ENCODE measurements around the gene MBD3.

DNA sequence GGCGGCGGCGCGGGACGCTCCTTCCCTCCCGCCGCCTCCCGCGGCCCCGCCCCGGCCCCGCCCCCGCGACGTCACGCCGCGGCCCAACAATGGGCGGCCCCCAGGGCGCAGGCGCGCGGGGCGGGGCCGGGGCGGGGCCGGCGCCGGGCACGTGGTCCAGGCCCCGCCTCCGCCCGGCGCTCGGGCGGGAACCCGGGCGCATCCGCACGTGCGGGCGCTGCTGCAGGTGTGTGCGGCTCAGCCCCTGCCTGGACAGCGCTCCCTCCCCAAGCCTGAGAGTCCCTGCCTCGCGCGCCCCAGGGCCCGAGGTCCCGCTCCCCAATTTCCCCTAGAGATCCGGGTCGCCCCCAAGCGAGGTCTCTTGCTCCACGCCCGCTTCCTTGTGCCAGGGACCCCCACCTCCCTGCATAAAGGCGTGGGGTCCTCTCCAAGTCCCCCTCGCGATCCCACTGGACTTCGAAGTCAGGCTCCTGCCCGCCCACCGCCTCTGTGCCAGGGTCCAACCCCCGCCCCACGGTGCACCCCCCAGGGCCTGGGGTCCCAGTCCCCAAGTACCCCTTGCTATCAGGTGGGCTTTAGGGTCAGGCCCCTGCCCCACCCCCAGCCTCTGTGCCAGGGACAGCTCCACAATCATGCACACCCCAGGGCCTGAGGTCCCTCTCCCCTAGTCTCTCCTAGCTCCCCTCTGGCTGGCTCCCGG is 24.2 kb downstream of the MBD3 start, which contains the start of gene MEX3D:
- TF ChIP-seq, protein P1, sequence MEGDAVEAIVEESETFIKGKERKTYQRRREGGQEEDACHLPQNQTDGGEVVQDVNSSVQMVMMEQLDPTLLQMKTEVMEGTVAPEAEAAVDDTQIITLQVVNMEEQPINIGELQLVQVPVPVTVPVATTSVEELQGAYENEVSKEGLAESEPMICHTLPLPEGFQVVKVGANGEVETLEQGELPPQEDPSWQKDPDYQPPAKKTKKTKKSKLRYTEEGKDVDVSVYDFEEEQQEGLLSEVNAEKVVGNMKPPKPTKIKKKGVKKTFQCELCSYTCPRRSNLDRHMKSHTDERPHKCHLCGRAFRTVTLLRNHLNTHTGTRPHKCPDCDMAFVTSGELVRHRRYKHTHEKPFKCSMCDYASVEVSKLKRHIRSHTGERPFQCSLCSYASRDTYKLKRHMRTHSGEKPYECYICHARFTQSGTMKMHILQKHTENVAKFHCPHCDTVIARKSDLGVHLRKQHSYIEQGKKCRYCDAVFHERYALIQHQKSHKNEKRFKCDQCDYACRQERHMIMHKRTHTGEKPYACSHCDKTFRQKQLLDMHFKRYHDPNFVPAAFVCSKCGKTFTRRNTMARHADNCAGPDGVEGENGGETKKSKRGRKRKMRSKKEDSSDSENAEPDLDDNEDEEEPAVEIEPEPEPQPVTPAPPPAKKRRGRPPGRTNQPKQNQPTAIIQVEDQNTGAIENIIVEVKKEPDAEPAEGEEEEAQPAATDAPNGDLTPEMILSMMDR (IDR thresholded peaks at IDR 0.05), result no peak
- TF ChIP-seq POLR2A (IDR thresholded peaks at IDR 0.05), result no peak
- no peak for TF ChIP-seq EP300 (IDR thresholded peaks at IDR 0.05)
- TF ChIP-seq POLR2AphosphoS5 (IDR thresholded peaks at IDR 0.05), result no peak
